SU-DHL-6 (cell line): ENCODE measurements around the gene VDR.

ENCODE experiments used
- EZH2phosphoT487 ChIP-seq: fragments of 200-600 bp; sonication (generic), shearing (Covaris generic); conservative IDR thresholded peaks from 2 replicates; pipeline ENCODE4 v1.6.1; 2018; ENCODE audit warnings: mild to moderate bottlenecking, antibody characterized with exemption, low read length, moderate library complexity, mixed read lengths
- TF ChIP-seq, protein P1 (sequence below): fragments of 200-600 bp; sonication (generic); IDR thresholded peaks from one replicate; pipeline ENCODE4 v1.5.1; 2017; ENCODE audit warnings: antibody characterized with exemption, mild to moderate bottlenecking, low read length, moderate library complexity; ENCODE audit not compliant: insufficient read depth, poor library complexity, severe bottlenecking

DNA sequence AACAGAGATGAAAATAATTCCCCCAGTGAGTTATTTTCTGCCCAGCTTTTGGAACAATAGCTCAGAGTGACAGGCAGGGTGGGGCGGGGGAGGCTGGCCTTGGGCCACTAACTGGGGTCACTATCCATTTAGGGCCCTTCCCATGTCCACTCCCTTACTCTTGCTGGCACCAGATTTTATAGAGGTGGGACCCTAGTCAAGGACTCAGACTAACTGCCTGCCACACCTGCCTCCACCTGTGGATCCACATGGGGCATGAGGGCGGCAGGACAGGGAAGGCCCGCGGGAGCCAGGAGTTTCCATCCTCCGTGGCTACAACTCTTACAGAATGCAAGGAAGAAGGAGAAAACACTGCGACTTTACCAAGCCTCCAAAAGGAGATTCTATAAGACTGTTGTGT, 10.1 kb downstream of the VDR start:
- TF ChIP-seq, protein P1, sequence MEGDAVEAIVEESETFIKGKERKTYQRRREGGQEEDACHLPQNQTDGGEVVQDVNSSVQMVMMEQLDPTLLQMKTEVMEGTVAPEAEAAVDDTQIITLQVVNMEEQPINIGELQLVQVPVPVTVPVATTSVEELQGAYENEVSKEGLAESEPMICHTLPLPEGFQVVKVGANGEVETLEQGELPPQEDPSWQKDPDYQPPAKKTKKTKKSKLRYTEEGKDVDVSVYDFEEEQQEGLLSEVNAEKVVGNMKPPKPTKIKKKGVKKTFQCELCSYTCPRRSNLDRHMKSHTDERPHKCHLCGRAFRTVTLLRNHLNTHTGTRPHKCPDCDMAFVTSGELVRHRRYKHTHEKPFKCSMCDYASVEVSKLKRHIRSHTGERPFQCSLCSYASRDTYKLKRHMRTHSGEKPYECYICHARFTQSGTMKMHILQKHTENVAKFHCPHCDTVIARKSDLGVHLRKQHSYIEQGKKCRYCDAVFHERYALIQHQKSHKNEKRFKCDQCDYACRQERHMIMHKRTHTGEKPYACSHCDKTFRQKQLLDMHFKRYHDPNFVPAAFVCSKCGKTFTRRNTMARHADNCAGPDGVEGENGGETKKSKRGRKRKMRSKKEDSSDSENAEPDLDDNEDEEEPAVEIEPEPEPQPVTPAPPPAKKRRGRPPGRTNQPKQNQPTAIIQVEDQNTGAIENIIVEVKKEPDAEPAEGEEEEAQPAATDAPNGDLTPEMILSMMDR: no peak
- TF ChIP-seq EZH2phosphoT487: no peak
